Measurements from ENCODE around the gene ATP13A2.
A peak's percentile ranks its signal among the peaks of the same experiment; 100 is the strongest.
"Not testable (repeated sequence)": the region's sequence is repeated elsewhere in the genome, so short reads cannot be mapped to it uniquely, and the experiment has no call there.

The ATP13A2 gene

DNA sequence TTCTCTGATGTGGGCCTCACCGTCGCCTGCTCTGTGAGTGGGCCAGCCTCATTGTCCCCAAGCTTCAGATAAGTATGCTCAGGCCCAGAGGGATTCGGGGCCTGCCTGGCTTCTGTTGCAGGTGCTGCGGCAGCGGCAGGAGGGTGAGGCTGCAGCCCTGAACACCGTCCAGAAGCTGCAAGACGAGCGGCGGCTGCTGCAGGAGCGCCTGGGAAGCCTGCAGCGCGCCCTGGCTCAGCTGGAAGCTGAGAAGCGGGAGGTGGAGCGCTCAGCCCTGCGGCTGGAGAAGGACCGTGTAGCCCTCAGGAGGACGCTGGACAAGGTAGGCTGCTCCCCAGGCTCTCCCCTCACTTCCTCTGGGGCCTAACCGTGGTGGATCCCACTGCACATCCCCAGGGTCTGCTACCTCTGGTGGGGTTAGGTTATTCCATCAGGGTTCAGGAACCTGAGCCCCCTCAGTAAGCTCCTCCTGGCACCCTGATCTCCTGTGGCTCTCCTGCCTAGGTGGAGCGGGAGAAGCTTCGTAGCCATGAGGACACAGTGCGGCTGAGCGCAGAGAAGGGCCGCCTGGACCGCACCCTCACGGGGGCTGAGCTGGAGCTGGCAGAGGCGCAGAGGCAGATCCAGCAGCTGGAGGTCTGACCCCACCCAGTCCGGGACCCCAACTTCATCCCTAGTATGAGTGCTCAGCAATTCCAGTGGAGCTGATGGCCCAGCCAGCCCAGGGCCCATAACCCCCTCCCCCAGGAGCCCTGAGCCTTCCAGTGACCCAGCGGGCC is 41.4 kb downstream of the ATP13A2 start:
- H3K9me3 Mint-ChIP-seq (ENCODE audit: low read depth): no peaks in the 10 kb centered on the region
- no peaks in the 10 kb centered on the region for H3K4me1 Mint-ChIP-seq (ENCODE audit: low read depth)
- H3K27me3 Mint-ChIP-seq: no peaks in the 10 kb centered on the region
- H3K4me3 Mint-ChIP-seq: no peak overlapping the region
- no peak overlapping the region for H3K27ac Mint-ChIP-seq
- H3K36me3 Mint-ChIP-seq: peaks cover 1% of the 10 kb centered on the region

DNA sequence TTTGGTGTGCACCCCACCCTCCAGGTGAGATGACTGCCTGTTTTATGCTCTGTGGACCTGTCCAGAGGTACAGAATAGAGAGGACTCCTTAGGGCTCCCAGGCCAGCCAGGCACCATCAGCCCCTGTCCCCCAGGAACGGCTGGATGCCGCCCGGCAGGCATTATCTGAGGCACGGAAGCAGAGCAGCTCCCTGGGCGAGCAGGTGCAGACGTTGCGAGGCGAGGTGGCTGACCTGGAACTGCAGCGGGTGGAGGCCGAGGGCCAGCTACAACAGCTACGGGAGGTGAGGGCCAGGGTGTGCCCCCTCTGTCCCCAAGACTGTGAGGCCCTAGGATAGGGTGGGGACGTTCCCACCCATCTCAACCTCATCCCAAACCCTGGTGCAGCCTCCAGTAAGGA is 42.1 kb downstream of the ATP13A2 start:
- H3K4me3 Mint-ChIP-seq: no peak overlapping the region
- H3K27ac Mint-ChIP-seq: no peak overlapping the region
- H3K4me1 Mint-ChIP-seq (ENCODE audit: low read depth): no peaks in the 10 kb centered on the region
- H3K36me3 Mint-ChIP-seq: peaks cover 3% of the 10 kb centered on the region
- no peaks in the 10 kb centered on the region for H3K27me3 Mint-ChIP-seq
- H3K9me3 Mint-ChIP-seq (ENCODE audit: low read depth): no peaks in the 10 kb centered on the region

DNA sequence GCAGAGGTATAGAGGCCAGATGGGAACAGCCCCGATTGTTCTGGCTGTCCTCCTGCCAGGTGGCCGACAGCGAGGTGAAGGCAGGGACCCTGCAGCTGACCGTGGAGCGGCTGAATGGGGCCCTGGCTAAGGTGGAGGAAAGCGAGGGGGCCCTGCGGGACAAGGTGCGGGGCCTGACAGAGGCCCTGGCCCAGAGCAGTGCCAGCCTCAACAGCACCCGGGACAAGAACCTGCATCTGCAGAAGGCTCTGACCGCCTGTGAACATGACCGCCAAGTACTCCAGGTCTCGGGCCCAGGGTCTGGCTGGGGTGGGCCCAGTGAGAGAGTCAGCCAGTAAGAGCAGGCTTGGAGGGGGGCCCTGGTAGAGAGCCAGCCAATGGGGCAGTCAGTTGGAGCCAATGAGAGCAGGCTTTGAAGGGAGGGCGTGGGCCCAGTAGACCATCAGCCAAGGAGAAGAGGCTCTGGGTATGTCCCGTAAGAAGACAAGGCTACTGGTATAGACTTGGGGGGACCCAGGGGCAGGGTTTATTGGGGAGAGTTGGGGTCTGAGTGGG is 42.6 kb downstream of the ATP13A2 start:
- no peaks in the 10 kb centered on the region for H3K4me1 Mint-ChIP-seq (ENCODE audit: low read depth)
- H3K27ac Mint-ChIP-seq: no peak overlapping the region
- no peaks in the 10 kb centered on the region for H3K9me3 Mint-ChIP-seq (ENCODE audit: low read depth)
- no peak overlapping the region for H3K4me3 Mint-ChIP-seq
- peaks cover 3% of the 10 kb centered on the region for H3K36me3 Mint-ChIP-seq
- H3K27me3 Mint-ChIP-seq: no peaks in the 10 kb centered on the region

DNA sequence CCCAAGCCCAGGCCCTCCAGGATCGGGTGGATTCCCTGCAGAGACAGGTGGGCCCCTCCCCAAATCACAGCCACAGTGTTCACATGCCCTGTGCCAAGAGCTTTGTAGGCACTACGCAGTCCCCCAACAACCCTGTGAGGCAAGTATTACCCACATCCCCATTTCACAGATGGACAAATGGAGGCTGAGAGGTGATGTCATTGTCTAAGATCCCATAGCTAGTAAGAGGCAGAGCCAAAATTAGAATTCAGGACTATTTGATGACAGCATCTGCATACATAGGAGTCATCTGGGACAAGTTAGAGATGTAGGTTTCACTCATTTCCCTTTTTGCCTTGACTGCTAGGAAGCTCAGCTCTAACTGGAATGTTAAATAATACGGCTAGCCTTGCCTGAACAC is 43.4 kb downstream of the ATP13A2 start:
- no peak overlapping the region for H3K4me3 Mint-ChIP-seq
- no peaks in the 10 kb centered on the region for H3K27me3 Mint-ChIP-seq
- no peak overlapping the region for H3K27ac Mint-ChIP-seq
- H3K36me3 Mint-ChIP-seq: peaks cover 3% of the 10 kb centered on the region
- no peaks in the 10 kb centered on the region for H3K9me3 Mint-ChIP-seq (ENCODE audit: low read depth)
- no peaks in the 10 kb centered on the region for H3K4me1 Mint-ChIP-seq (ENCODE audit: low read depth)

DNA sequence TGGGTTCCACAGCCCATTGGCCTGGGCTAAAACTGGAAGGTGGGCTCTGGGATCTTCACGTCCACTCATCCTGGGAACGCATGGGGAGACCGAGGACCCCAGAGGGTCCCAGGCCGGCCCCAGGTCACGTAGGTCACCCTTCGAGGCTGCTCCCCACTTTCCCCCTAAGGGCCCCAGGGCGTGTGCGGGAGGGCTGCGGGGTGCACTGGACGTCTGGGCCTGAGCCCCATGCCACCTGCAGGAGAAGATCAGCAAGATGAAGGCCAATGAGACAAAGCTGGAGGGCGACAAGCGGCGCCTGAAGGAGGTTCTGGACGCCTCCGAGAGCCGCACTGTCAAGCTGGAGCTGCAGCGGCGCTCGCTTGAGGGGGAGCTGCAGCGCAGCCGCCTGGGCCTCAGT is 43.8 kb downstream of the ATP13A2 start:
- Mint-ChIP-seq H3K4me1 (ENCODE audit: low read depth) (no peaks in the 10 kb centered on the region), H3K27me3 (no peaks in the 10 kb centered on the region), H3K36me3 (peaks cover 3% of the 10 kb centered on the region), H3K9me3 (ENCODE audit: low read depth) (no peaks in the 10 kb centered on the region), H3K27ac (no peak overlapping the region), H3K4me3 (no peak overlapping the region)

DNA sequence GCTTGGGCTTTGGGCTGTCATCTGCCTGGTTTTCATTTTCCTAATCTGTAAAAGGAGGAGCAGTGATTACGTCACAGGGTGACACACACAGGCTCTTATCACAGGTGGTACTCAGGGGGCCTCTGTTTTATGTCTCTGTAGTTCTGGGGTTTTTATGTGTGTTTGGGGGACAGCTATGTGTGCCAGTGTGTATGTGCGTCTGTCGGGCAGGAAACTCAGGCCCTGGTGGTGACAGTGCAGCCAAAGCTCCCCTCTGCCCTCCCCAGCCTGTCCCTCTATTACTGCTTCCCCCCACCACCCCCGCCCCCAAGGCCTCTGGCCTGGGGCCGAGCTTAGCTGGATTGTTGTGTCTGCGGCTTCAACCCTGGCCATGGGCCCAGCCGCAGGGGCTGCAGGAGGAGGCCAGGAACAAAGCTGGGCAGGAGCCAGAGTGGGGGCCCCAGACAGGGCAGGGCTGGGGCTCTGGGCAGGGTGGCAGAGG is 44.6 kb downstream of the ATP13A2 start:
- Mint-ChIP-seq H3K4me3 (no peak overlapping the region), H3K27ac (no peak overlapping the region), H3K27me3 (no peaks in the 10 kb centered on the region), H3K36me3 (peaks cover 3% of the 10 kb centered on the region), H3K9me3 (ENCODE audit: low read depth) (no peaks in the 10 kb centered on the region), H3K4me1 (ENCODE audit: low read depth) (no peaks in the 10 kb centered on the region)

DNA sequence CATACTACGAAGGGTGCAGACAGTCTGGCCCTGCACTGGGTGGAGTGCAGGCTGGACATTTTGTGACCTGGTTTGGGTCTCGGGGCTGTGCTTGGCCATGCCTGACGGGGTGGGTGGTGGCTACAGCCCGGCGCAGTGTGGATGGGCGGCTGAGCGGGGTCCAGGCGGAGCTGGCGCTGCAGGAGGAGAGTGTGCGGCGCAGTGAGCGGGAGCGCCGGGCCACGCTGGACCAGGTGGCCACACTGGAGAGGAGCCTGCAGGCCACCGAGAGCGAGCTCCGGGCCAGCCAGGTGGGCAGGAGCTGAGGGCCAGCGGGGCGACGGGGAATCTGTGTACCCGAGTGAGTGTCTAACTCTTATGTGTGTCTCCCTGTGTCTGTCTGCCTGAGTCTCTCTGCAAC is 45.4 kb downstream of the ATP13A2 start:
- peaks cover 3% of the 10 kb centered on the region for H3K4me1 Mint-ChIP-seq (ENCODE audit: low read depth)
- H3K36me3 Mint-ChIP-seq: peaks cover 3% of the 10 kb centered on the region
- no peaks in the 10 kb centered on the region for H3K9me3 Mint-ChIP-seq (ENCODE audit: low read depth)
- no peak overlapping the region for H3K27ac Mint-ChIP-seq
- H3K4me3 Mint-ChIP-seq: no peak overlapping the region
- no peaks in the 10 kb centered on the region for H3K27me3 Mint-ChIP-seq

DNA sequence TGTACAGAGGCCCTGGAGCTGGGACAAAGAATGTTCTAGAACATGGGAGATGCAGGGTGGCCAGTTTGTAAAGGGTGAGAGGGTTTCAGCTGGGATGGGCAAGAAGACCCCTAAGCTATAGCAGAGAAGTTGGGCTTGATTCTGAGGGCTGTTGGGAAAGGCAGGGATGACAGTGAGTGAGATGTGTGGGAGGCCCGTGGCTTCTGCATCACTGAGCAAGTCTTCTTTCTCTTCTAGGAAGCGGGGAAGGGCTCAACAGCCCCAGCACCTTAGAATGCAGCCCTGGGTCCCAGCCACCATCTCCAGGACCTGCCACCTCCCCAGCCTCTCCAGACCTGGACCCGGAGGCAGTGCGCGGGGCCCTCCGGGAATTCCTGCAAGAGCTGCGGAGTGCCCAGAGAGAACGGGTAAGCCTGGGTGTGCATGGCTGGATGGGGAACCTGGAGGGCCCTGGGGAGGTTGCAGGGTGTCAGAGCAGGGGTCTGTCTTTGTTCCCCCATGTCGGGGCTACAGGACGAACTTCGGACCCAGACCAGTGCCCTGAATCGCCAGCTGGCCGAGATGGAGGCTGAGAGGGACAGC is 46.2 kb downstream of the ATP13A2 start:
- peaks cover 3% of the 10 kb centered on the region for H3K36me3 Mint-ChIP-seq
- no peak overlapping the region for H3K27ac Mint-ChIP-seq
- peaks cover 3% of the 10 kb centered on the region for H3K4me1 Mint-ChIP-seq (ENCODE audit: low read depth)
- H3K4me3 Mint-ChIP-seq: no peak overlapping the region
- no peaks in the 10 kb centered on the region for H3K27me3 Mint-ChIP-seq
- no peaks in the 10 kb centered on the region for H3K9me3 Mint-ChIP-seq (ENCODE audit: low read depth)

DNA sequence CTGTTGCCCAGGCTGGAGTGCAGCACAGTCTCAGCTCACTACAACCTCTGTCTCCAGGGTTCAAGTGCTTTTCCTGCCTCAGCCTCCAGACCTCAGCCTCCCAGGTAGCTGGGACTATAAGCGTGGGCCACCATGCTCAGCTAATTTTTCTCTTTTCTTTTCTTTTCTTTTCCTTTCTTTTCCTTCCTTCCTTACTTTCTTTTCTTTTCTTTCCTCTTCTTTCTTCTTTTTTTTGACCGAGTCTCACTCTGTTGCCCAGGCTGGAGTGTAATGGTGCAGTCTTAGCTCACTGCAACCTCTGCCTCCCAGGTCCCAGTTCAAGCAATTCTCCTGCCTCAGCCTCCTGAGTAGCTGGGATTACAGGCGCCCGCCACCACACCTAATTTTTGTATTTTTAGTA is 47.6 kb downstream of the ATP13A2 start:
- not testable (repeated sequence) for H3K4me3 Mint-ChIP-seq; H3K4me1 Mint-ChIP-seq (ENCODE audit: low read depth); H3K36me3 Mint-ChIP-seq; H3K27me3 Mint-ChIP-seq; H3K9me3 Mint-ChIP-seq (ENCODE audit: low read depth); H3K27ac Mint-ChIP-seq

DNA sequence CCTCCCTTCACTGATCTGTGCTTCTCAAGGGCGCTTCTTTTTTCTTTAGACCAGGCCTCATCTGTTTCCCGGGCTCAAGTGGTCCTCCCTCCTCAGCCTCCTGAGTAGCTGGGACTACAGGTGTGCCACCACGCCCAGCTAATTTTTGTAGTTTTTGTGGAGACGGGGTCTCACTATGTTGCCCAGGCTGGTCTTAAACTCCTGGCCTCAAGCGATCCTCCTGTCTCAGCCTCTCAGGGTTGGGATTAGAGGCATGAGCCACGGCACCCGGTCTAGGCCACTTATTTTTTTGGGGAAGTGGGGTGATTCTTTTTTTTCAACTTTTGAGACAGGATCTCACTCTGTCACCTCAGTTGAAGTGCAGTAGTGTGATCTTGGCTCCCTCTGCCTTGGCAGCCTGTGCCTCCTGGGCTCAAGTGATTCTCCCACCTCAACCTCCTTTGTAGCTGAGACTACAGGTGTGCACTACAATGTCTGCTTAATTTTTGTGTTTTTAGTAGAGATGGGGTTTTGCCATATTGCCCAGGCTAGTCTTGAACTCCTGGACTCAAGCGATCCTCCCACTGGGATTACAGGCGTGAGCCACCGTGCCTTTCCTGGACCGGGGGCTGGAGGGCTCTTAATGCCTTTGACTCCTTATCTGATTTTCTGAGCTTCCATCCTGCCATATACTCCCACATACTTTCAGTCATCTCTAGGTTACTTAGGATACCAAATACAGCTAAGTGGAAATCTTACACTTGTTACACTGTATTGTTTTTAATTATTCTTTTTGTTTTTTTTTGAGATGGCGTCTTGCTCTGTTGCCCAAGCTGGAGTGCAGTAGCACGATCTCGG is 50.2 kb downstream of the ATP13A2 start:
- Mint-ChIP-seq H3K36me3 (peaks cover 3% of the 10 kb centered on the region), H3K4me1 (ENCODE audit: low read depth) (peaks cover 7% of the 10 kb centered on the region), H3K4me3 (peak overlapping the region; percentile 62), H3K27me3 (no peaks in the 10 kb centered on the region), H3K9me3 (ENCODE audit: low read depth) (no peaks in the 10 kb centered on the region), H3K27ac (no peak overlapping the region)

DNA sequence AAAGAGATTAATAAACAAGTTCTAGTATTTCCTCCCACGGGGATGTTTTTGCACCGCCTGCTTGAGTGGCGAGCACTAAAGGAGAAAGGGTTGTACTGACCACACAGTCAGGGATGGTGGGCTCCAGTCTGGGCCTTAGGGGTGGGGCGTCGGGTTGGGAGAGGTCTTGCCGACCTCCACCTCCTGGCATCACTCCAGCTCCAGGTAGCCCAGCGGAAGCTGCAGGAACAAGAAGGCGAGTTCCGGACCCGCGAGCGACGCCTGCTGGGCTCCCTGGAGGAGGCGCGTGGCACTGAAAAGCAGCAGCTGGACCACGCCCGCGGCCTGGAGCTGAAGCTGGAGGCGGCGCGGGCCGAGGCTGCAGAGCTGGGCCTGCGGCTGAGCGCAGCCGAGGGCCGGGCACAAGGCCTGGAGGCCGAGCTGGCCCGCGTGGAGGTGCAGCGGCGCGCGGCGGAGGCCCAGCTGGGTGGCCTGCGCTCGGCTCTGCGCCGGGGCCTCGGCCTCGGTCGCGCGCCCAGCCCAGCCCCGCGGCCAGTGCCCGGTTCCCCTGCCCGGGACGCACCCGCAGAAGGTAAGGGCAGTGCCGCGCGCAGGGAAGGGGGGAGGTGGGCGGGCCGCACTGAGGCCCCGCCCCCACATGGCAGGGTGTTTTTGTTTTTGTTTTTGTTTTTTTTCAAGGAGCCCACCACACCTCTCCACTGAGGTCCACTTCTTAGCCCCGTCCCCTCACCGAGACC is 51.0 kb downstream of the ATP13A2 start:
- Mint-ChIP-seq H3K4me3 (peak overlapping the region; percentile 71), H3K4me1 (ENCODE audit: low read depth) (peaks cover 7% of the 10 kb centered on the region), H3K27me3 (no peaks in the 10 kb centered on the region), H3K27ac (peak overlapping the region; percentile 54), H3K9me3 (ENCODE audit: low read depth) (no peaks in the 10 kb centered on the region), H3K36me3 (peaks cover 3% of the 10 kb centered on the region)

DNA sequence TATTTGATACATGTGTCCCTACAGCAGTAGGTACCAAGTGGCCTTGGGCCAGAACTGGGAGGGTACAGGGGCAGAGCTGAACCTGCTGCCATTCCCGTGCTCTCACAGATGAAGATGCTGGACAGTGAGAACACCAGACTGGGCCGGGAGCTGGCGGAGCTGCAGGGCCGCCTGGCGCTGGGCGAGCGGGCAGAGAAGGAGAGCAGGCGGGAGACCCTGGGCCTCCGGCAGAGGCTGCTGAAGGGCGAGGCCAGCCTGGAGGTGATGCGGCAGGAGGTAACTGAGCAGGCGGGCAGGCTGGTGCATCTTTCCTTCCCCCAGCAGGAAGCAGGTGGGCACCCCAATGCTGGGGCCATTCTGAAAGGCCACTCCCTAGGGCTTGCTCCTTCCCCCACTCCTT is 53.3 kb downstream of the ATP13A2 start:
- Mint-ChIP-seq H3K4me3 (no peak overlapping the region), H3K27ac (no peak overlapping the region), H3K36me3 (no peaks in the 10 kb centered on the region), H3K4me1 (ENCODE audit: low read depth) (peaks cover 7% of the 10 kb centered on the region), H3K9me3 (ENCODE audit: low read depth) (no peaks in the 10 kb centered on the region), H3K27me3 (no peaks in the 10 kb centered on the region)

DNA sequence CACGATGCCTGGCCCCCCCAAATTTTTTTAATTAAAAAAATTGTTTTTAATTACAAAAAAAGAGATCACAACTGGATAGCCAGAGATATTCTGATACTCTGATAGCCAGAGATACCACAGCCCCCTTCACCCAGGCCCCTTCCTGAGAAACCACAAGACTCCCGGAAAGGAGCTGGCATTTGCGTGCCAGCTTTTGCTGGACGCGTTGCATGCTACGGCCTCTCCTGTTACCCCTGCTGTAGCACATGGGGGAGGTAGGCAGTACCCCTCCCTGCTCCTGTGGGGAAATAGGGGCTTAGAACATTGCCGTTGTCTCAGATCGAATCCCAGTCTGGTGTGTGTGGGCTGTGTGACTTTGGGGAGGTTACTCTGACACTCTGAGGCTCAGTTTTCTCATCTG is 54.0 kb downstream of the ATP13A2 start:
- Mint-ChIP-seq H3K4me3 (no peak overlapping the region), H3K27ac (no peak overlapping the region), H3K27me3 (no peaks in the 10 kb centered on the region), H3K9me3 (ENCODE audit: low read depth) (no peaks in the 10 kb centered on the region), H3K4me1 (ENCODE audit: low read depth) (peaks cover 7% of the 10 kb centered on the region), H3K36me3 (no peaks in the 10 kb centered on the region)

DNA sequence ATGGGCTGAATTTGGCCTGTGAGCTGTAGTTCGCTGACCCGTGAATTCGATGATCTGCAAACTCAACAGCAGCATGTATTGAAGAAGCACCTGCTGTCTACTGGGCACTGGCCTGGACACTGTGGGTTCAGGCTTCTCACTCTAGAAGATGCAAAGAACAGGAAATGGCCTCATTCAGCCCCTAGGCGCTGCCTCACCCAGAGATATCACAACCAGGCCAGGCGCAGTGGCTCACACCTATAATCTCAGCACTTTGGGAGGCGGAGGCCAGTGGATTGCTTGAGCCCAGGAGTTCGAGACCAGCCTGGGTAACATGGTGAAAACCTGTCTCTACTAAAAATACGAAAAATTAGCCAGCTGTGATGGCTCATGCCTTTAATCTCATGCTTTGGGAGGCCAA is 55.0 kb downstream of the ATP13A2 start:
- Mint-ChIP-seq H3K4me1 (ENCODE audit: low read depth) (peaks cover 6% of the 10 kb centered on the region), H3K27ac (no peak overlapping the region), H3K27me3 (no peaks in the 10 kb centered on the region), H3K4me3 (no peak overlapping the region), H3K9me3 (ENCODE audit: low read depth) (no peaks in the 10 kb centered on the region), H3K36me3 (no peaks in the 10 kb centered on the region)
